Activated CD8-positive, alpha-beta memory T cell treated with anti-CD3 and anti-CD28 coated beads for 4 hours (primary cell): ENCODE data around the gene SPEF2.
A peak's percentile ranks its signal among the peaks of the same experiment; 100 is the strongest.

Source experiments
- DNase-seq, 2 donors: peaks; one replicate each; pipeline ENCODE4 v3.0.0-alpha.2; 2020; ENCODE audit warnings: low read depth in 2 of 2

The SPEF2 gene

DNA sequence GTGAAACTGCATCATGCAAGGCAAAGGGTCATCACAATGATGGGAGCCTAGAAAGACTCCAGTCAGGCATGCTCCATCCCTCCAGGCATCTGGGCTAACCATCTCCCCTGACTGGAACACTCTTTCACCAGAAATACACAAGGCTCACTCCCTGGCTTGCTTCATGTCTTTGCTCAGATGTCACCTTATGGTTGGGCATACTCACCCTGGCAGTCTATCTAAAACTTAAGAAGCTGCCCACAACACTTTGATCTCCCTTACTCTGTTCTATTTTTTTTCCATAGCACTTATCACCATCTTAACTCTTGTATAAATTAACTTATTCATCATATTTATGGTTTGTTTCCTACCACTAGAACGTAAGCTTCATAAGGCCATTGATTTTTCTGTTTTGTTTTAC lies 90.0 kb downstream of the SPEF2 start:
- DNase-seq = no peak

DNA sequence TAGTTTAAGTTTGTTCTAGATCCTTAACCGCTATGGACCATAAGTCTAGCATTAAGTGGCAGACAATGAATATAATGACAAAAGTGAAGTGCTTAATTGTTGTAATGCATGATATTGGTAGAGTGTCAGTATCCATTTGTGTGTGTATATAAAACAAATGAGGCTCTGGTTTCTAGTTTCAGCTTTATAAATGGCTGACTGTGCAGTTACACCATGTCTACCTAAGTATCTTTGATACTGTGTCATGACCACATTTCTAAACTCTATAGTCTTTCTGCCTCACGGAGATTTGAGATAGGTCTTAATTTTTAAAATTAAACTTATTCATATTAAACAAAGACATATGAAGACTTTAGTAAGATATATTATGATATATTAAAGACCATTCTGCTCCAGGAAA lies 92.0 kb downstream of the SPEF2 start:
- no peak for DNase-seq

DNA sequence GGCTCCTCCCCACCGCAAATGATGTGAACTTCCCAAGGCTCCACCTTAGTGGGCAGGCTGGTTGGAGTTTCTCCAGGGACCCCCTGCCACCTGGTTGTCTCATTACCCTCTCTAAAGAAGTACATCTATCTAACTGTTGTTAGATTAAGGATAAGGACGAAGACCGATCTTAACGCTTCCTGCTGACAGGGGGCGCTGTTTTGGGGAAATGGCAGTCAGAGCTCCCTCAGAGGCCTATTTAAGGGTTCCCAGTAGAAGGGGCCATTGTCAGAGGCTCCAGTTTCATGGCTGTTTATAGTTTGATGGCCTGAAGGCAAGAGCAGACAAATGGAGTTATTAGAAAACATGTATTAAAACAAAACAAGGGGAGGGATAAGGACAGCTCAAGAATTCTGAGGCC lies 100.1 kb downstream of the SPEF2 start:
- DNase-seq = no peak

DNA sequence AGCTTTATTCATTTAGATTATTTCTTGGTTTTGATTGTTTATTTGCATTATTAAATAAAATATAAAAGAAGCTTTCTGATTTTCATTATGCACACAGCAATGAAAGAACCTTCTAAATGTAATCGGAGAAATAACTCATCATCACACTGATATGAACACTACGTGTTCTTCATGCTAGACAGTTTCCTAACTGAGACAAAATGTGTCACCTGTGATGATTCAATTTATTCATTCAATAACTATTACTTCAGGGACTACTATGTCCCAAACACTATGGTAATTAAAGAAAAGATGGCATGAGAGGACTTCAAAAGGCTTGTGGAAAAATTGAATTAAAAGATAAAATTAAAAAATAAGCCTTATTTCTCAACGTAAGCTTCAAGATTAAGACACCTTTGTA lies 118.1 kb downstream of the SPEF2 start:
- DNase-seq = no peak

DNA sequence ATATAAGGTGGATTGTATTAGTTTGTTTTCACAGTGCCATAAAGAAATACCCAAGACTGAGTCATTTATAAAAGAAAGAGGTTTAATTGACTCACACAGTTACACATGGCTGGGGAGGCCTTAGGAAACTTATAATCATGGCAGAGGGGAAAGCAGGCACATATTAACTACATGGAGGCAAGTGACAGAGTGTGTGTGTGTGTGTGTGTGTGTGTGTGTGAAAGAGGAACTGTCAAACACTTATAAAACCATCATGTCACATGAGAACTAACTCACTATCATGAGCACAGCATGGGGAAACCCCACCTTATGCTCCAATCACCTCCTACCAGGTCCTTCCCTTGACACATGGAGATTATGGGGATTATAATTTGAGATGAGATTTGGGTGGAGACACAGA lies 118.6 kb downstream of the SPEF2 start:
- peak in 1 of 2 donors; percentile 2 for DNase-seq

DNA sequence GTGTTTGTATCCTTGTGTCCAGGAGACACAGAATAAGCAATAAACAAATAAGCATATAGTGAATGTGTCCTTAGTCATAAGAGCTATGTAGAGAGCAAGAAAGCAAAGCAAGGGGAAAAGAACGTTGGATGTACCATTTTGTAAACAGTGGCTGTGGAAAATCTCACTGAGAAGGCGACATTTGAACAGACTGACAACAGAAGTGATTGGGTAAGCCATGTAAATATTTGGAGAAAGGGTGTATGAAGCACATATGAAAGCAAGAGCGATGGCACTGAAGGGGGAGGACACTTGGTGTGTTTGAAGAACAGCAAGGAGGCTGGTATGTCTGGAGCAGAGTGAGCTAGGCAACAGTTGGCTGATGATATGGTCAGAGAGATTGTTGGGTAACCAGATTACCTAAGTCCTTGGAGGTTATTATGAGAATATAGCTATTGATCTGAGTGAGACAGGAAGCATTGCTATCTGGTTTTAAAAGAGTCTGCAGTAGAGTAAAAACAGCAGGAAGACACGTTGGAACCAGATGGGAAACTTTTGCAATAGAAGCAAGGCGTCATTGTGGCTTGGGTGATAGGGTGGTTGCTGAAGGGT lies 123.6 kb downstream of the SPEF2 start:
- no peak for DNase-seq

DNA sequence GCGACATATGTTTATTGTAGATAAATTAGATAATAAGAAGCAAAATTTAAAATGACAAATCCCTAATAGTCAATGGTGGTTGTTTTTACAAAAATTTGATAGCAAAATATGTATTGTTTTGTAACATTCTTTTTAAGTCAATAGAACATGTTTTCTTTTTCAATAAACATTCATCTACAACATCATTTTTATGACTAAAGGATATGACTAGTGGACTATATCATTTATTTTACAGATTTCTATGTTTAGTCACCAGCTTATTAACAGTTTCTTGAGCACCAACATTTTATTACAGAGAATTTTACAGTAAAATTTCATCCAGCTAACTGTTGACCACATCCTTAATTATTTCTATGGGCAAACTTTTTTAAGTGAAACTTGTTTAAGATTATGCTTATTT lies 124.3 kb downstream of the SPEF2 start:
- no peak for DNase-seq

DNA sequence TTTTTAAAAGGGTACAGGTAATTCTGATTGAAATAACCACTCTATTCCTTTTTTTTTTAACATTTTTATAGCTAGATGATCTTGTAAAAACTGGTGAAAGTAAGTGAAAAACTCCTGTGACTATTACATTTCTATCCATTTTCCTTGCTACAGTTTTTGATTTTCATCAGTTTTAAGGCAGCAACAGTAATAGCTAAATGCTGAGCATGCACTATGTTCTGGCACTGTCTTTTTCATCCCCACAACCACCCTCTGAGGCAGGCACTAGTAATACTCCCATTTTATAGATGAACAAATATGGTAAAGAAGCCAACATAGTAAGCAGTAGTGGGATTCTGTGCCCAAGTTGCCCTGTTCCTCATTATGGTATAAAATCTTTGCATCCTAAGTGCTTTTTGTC lies 126.0 kb downstream of the SPEF2 start:
- DNase-seq = no peak

DNA sequence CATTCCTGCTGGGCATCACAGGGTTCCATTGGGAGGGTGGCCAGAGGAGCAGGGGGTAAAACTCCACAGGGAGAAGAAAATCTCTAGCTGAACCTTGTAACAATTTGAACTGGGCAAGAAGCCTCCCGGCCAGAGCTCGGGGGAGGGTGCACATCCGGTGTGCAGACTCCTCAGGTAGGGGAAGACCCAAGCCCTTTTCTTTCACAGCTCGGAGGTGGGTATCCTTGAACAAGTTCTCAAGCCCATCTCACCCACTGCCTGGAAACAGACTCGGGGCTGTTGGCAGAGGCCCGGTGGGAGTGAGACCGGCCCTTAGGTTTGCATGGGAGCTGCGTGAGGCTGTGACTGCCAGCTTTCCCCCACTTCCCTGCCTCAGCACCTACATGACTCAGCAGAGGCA lies 127.5 kb downstream of the SPEF2 start:
- DNase-seq = no peak

DNA sequence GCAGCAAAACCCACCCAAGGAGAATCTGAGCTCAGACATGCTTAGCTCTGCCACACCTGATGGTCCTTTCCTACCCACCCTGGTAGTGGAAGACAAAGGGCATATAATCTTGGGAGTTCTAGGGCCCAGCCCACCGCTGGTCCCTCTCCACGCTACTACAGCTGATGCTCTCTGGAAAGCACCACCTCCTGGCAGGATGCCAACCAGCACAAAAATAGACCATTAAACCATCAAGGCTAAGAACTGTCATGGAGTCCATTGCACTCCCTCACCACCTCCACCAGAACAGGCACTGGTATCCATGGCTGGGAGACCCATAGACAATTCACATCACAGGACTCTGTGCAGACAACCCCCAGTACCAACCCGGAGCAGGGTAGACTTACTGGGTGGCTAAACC lies 128.0 kb downstream of the SPEF2 start:
- DNase-seq = no peak

DNA sequence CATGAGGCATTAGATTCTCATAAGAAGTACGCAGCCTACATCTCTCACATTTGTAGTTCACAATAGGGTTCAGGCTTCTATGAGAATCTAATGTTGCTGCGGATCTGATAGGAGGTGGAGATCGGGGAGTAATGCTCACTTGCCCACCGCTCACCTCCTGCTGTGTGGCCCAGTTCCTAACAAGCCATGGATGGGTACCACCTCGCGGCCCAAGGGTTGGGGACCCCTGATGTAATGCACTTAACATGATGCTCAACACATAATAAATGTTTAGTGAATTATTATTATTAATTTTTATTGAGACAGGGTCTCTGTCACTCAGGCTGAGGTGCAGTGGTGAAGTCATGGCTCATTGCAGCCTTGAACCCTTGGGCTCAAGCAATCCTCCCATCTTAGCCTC lies 134.3 kb downstream of the SPEF2 start:
- DNase-seq = no peak

DNA sequence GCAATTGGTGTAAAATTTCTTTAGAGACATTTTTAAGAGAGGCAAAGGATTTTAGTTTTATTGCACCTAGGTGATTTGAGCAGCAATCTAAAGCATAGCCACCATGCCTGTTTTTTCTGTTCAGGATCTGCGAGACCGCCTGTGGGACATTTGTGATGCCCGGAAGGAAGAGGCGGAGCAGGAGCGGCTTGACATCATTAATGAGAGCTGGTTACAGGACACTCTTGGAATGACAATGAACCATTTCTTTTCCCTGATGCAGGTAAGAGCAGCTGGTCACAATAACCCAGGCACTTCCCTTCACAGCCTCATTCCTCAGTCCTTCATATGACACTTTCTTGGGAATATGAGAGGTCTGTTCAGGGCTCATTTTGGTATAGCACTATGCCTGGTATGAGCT lies 135.8 kb downstream of the SPEF2 start:
- DNase-seq = no peak

DNA sequence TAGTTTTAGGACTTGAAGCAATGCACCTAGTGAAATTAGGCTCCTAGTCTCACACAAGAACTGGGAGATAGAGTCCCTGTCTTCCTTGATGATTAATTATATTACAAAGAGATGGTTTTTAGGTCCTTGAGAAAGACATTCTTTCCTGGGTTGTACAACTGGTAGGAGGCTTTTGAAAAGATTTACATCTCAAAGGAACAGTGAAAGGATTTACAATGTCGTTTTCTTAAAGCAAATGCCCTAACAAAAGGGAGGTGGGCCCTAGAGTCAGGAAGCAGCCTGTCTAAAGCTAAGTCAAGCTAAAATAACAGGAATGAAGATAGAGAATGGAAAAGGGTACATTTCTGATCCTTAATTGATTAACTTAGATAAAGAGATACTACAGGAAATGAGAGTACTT lies 136.8 kb downstream of the SPEF2 start:
- no peak for DNase-seq

DNA sequence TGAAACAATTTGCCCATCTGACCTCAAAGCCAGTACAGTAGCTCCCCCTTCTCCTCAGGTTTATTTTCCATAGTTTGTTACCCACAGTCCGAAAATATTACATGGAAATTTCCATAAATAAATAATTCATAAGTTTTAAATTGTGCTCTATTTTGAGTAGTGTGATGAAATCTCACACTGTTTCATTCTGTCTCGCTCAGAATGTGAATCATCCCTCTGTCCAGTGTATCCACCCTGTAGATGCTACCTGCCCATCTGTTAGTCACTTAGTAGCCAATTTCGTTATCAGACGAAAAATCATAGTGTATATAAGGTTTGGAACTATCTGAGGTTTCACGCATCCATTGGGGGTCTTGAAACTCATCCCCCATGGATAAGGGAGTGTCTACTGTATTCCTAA lies 138.3 kb downstream of the SPEF2 start:
- no peak for DNase-seq

DNA sequence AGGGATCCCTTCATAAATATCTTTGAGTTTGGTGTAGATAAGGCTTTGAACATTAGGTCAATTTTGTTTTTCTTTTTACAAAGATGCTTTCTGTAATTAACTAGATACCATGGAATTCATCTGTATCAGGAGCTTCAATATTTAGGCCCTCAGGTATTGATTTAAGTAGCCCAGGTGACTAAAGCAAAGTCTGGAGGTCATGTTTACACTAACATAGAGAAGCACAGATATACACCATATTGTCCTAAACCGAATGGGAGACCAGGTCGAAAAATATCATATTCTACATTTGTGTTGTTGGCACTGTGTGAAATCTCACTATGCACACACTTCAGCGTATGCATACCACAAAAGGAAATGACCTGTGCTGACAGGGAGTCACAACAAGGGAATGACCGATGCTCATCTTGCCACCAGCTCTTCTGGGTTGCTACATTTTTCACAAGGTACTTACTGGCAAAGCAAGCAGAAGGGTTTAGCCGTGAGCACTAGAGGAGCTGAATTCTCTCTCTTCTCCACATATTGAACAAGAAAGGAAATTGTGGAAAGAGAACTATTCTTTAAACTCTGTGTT lies 140.6 kb downstream of the SPEF2 start:
- DNase-seq = no peak

DNA sequence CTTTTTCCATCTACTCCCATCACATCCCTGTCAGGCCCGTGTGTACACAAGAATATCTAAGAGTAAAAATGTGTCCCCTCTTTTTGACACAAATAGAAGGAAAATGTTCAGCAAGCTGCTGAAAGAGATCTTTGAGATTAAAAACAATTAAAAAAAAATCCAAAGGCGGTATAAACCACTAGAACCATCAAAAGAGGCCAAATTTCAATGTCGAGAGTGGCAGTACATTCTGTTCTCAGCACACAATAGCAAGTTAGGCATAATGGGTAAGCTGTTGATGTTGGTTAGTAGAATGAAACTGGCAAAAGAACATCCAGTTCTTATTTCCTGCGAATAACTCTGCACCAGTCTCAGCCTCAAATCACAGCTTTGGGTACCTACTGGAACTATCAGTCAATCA lies 143.9 kb downstream of the SPEF2 start:
- no peak for DNase-seq

DNA sequence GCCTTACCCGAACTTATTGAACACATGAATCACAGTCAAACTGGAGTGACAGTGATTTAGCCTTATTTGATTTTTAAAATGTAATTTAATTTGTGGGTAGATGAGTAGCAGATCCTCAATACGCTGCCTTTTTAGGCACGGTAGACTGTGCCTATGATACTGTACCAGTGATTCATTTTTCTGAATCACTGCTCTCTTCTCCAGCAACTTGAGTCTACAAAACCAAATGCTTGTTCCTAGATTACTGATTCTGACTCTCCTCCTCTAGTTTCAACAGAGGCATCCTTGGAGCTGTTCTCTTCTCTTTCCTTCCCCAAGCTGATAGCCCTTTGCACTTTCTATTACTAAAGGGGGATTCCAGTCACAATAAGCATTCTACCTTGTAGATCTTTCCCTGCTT lies 144.7 kb downstream of the SPEF2 start:
- DNase-seq = no peak

DNA sequence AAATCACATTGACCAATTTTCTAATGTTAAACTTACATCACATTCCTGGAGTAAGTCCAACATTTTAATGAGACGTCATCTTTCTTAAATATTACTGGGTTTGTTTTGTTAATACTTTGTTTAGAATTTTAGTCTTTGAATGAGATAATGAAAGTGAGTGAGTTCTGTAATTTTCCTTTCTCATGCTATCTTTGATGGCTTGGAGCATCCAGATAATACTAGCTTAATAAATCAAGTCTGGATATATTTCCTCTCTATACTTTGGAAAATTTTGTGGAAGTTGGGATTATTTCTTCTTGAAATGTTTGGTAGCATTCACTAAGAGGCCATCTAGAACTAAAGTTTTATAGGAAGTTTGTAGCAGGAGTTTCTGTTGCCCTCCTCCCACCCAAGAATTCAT lies 148.3 kb downstream of the SPEF2 start:
- DNase-seq = no peak

DNA sequence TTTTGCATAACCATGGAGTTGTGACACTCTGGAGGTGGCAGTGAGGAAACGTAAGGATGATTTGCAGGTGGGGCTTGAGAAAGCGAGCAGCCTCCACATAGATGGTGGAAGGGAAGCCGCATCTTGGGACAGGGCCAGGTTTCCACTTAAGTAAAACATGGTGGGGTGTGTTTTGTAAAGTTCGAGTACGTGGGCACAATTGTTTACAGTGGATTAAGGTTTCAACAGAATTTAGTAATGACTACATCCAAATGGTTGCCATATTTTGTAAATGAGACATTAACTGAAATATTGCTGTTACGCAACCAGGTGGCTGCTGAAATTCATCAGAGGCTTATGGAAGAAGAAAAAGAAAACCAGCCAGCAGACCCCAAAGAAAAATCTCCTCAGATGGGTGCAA lies 153.6 kb downstream of the SPEF2 start:
- DNase-seq = no peak

DNA sequence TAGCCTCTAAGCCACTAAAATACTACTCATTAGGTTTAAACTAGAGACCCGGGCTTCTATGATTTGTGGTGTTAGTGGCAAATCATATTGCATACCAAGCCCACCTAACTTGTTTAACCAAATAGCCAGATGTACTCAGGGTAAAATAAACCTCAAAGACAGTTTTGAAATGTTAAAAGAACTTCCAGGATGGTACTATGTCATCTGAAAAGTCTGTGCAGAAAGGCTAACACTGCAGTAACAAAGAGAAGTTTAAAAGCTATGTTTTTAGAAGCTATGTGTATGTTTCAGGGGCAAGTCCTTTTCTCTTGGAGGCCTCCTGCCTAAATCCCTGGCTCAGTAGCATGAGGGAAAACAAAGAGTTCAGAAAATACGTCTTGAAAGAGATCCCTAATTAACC lies 154.2 kb downstream of the SPEF2 start:
- no peak for DNase-seq

DNA sequence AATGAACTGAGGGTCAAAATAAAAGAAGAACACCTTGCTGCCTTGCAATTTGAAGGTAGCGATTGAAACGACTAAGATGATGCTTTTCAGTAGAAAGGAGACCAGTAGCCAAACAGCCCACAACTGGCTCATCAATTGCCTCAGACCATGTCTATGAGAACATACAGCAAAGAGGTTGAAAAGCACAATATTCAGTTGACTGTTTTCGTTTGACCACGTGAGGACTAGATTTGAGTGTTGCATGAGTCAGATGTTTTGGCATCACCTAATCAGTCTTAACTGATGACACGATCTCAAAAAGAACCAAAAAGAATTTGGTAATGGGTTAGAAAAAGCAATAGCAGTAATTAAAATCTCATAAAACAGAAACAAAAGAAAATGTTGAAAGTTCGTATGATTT lies 156.3 kb downstream of the SPEF2 start:
- DNase-seq = no peak

DNA sequence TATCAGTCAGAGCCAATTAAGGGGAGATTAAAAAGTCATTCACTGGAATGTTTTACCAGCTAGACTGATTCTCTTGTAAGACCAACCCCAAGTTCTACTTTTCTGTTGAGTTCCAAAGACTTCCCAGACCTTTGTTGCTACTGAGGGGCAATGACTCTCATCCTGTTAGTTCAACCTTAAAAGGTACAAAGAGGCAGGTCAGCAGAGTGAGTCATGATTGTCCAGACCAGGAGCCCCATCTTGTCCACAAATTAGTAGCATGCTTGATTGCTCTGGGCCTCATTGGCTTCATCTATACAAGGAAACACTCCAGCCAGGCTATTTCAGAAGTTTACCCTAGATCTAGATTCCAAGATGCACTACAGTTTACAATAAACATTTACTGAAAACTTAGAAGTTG lies 159.1 kb downstream of the SPEF2 start:
- DNase-seq = no peak

DNA sequence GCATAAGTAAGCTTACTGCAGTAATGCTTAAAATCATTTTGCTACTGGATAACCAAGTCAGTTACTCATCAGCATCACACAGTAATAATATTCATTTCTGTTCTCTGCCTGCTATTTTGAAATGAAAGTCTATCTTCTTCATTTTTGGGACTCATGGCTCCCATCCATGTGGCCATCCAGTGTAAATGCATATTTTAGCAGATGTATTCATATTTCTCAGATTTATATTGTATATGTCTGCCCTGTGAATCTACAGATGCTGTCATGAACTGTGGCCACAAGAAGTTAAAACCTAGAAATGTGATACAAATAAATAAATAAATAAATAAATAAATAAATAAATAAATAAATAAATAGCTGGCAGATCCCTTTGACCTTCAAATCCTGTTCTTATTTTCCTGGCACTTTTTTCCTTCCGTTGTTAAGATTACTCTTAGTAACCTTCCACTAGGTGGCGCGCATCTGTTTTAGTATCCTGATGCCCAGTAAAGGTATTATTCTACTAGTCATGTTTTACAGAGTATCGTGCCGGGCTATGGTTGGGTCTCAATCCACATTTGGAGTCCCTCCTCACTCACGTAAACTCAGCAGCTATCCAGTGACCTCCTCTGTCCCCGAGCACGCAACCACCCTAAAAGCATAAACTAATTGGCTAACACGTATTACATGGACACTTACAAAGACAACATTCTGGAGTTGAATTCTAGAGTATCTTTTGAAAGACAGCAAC lies 159.9 kb downstream of the SPEF2 start:
- peak; percentile 47 to 59 for DNase-seq
